Naive thymus-derived CD8-positive, alpha-beta T cell (primary cell): ENCODE results near the gene LEF1. TPM values are rescaled to one million over a fixed set of nuclear protein-coding genes. Genes with fewer than 3 reads are reported as not detected.
A peak's percentile ranks its signal among the peaks of the same experiment; 100 is the strongest.

ENCODE experiments used
- ATAC-seq, 2 donors: fragments of 150-1000 bp; cut with Tn5 transposase in 1 of 2; sonication (Bioruptor Pico), chemical (Tn5 transposase) in 1 of 2; 1 replicate in 1 of 2; 2 replicates in 1 of 2; pipeline ENCODE4 v1.10.0; 2021; ENCODE audit warnings: mild to moderate bottlenecking in 2 of 2, moderate library complexity in 2 of 2
- POLR2A ChIA-PET: fragments of 350-600 bp; sonication (Branson Sonifier 250); formaldehyde crosslinking; loops from one replicate; lab custom pipeline; 2021; ENCODE audit warnings: antibody characterized with exemption; lab: Charles Lee
- DNase-seq, 10 donors: peaks; one replicate each; pipeline versions ENCODE4 v3.0.0 to v3.0.0-alpha.2; 2020 to 2022
- H3K27ac Mint-ChIP-seq, 10 donors: one replicate each; pipeline ENCODE4 v1.8.0; 2020 to 2022; ENCODE audit warnings: mild to moderate bottlenecking in 10 of 10, mixed read lengths in 10 of 10, moderate library complexity in 4 of 10, inconsistent platforms in 1 of 10
- H3K27me3 Mint-ChIP-seq, 5 donors: one replicate each; pipeline ENCODE4 v1.8.0; 2021 to 2022; ENCODE audit warnings: mixed read lengths in 5 of 5
- H3K36me3 Mint-ChIP-seq, 3 donors: one replicate each; pipeline ENCODE4 v1.8.0; 2020 to 2022; ENCODE audit warnings: mixed read lengths in 3 of 3, mild to moderate bottlenecking in 2 of 3, inconsistent platforms in 1 of 3
- H3K4me1 Mint-ChIP-seq, 4 donors: one replicate each; pipeline ENCODE4 v1.8.0; 2021 to 2022; ENCODE audit warnings: mixed read lengths in 4 of 4
- H3K4me3 Mint-ChIP-seq, 10 donors: one replicate each; pipeline ENCODE4 v1.8.0; 2020 to 2022; ENCODE audit warnings: mild to moderate bottlenecking in 10 of 10, mixed read lengths in 10 of 10, moderate library complexity in 6 of 10, inconsistent platforms in 1 of 10
- H3K9me3 Mint-ChIP-seq, 9 donors: one replicate each; pipeline ENCODE4 v1.8.0; 2020 to 2022; ENCODE audit warnings: mixed read lengths in 9 of 9, mild to moderate bottlenecking in 3 of 9, inconsistent platforms in 1 of 9, moderate library complexity in 1 of 9
- polyA plus RNA-seq, 3 donors: library from polyadenylated mRNA; unstranded; fragments of 300-500 nt; fragmentation: Illumina TruSeq; gene quantifications; one replicate each; pipeline ENCODE4 v1.2.3, GENCODE V29; 2021
- total RNA-seq, 8 experiments: library from RNA in 2 of 8; stranded (reverse) in 2 of 8; gene quantifications; one replicate each; pipeline ENCODE4 v1.2.3 and lab custom pipeline; 2021 to 2026

LEF1 gene
- total and polyA plus RNA-seq, 5 experiments from 2014 or later, result 400 to 859 (median 828) TPM

- H3K36me3 Mint-ChIP-seq, result peaks cover 2 to 85% (median 23%) of the 10 kb centered on the region in 3 donors
- no peaks in the 10 kb centered on the region for H3K27me3 Mint-ChIP-seq
- no peak for ATAC-seq
- H3K27ac Mint-ChIP-seq, result peak overlapping the region; percentile 77 to 99 (median 89)
- peak overlapping the region in 8 of 10 donors; percentile 11 to 68 (median 42) for H3K4me3 Mint-ChIP-seq
- H3K9me3 Mint-ChIP-seq, result no peaks in the 10 kb centered on the region
- POLR2A ChIA-PET, result interaction anchor here (0.7 to 2.8 kb wide), 5 partner anchors 10 to 52 kb away, joined by 3 to 10 read pairs (median 3); no protein-coding TSS in a partner anchor
- DNase-seq, result no peak
- peaks cover 30 to 85% (median 80%) of the 10 kb centered on the region in 4 donors for H3K4me1 Mint-ChIP-seq
Measured at GRCh38 chr4:108087293-108087967, 81.3 kb downstream of the LEF1 start.

DNA sequence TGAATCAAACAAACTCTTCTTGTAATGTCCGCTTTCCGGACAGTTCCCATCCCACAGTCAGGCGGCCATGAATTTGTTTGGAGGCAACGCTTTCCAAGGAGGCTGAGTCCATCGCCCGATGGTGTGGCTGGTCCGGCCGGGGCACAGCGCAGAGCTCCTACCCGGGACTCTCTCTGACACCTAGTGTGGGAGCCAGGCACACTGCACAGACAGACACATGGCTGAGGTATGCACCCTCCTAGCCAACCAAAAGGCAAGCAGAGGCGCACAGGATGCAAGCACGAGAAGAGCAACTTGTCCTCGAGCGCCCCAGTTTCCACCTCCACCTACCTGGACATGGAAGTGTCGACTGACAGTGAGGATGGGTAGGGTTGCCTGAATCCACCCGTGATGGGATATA, 87.5 kb downstream of the LEF1 start:
- Mint-ChIP-seq H3K36me3 (peaks cover 7 to 86% (median 41%) of the 10 kb centered on the region in 3 donors), H3K4me1 (peaks cover 40 to 82% (median 73%) of the 10 kb centered on the region in 4 donors), H3K27ac (peak overlapping the region; percentile 94 to 99 (median 98)), H3K4me3 (peak overlapping the region; percentile 66 to 84 (median 81)), H3K9me3 (no peaks in the 10 kb centered on the region), H3K27me3 (no peaks in the 10 kb centered on the region)
- ATAC-seq (peak; percentile 56 to 77), DNase-seq (peak in 8 of 10 donors; percentile 24 to 54 (median 38))
- POLR2A ChIA-PET, result interaction anchor here (1.0 to 2.3 kb wide), 20 partner anchors 9 to 491 kb away, joined by 3 to 18 read pairs (median 6); partner anchors contain the start of gene LEF1

DNA sequence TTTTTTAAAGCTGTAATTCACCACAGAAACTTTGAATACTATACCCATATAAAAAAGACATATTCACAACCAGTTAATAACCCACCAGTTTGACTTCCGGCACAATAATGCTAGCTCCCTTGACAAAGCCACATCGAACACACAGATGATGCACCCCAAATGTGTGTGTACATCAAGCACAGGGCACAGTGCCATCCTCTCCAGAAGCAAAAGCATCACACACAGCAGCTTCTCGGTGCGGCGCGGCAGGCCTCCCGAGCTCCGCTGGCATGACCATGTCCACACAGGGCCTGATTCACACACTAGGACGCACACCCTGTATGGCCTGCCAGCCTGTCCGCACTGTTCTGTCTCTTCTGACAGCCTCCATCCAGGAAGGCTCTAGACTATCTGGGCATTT, 88.0 kb downstream of the LEF1 start:
- DNase-seq (peak; percentile 48 to 87 (median 71)), ATAC-seq (peak; percentile 79 to 91)
- H3K27me3 Mint-ChIP-seq, result no peaks in the 10 kb centered on the region
- peaks cover 7 to 88% (median 41%) of the 10 kb centered on the region in 3 donors for H3K36me3 Mint-ChIP-seq
- peak overlapping the region; percentile 66 to 84 (median 81) for H3K4me3 Mint-ChIP-seq
- peaks cover 41 to 82% (median 72%) of the 10 kb centered on the region in 4 donors for H3K4me1 Mint-ChIP-seq
- POLR2A ChIA-PET, result interaction anchor here (0.7 to 2.3 kb wide), 28 partner anchors 9 to 492 kb away, joined by 3 to 18 read pairs (median 5); partner anchors contain the start of gene LEF1
- H3K27ac Mint-ChIP-seq, result peak overlapping the region; percentile 94 to 99 (median 98)
- H3K9me3 Mint-ChIP-seq, result no peaks in the 10 kb centered on the region

- Mint-ChIP-seq H3K27me3 (no peaks in the 10 kb centered on the region), H3K9me3 (no peaks in the 10 kb centered on the region), H3K4me1 (peaks cover 44 to 82% (median 80%) of the 10 kb centered on the region in 4 donors), H3K4me3 (peak overlapping the region in 9 of 10 donors; percentile 13 to 64 (median 39)), H3K36me3 (peaks cover 12 to 88% (median 46%) of the 10 kb centered on the region in 3 donors), H3K27ac (peak overlapping the region; percentile 82 to 99 (median 92))
- peak in 1 of 2 donors; percentile 23 for ATAC-seq
- POLR2A ChIA-PET, result interaction anchor here (0.6 to 0.9 kb wide), 2 partner anchors 29 to 81 kb away, joined by 3 read pairs; no protein-coding TSS in a partner anchor
- no peak for DNase-seq
Measured at GRCh38 chr4:108078024-108078733, 90.6 kb downstream of the LEF1 start.

DNA sequence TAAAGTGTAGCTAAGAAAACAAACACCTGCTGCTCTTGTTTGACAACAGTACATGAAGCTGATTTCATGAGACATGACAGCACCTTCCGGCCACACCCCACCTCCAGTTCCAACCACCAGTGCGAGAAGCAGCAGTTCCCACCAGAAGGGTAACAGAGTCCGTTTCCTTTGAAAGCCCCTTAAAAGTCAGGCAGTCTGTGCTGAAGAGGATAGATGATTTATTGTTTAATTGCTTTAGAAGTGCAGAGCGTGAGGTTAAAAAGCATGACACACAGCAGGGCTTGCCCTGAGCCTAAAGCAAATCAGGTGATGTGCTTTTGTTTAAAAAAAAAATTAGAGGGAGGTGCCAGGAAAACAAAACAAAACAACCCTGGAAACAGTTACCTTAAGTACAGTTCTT, 96.4 kb downstream of the LEF1 start:
- peak; percentile 84 to 90 for ATAC-seq
- no peaks in the 10 kb centered on the region for H3K9me3 Mint-ChIP-seq
- H3K27me3 Mint-ChIP-seq, result no peaks in the 10 kb centered on the region
- POLR2A ChIA-PET, result interaction anchor here (0.7 to 3.0 kb wide), 25 partner anchors 8 to 100 kb away, joined by 3 to 22 read pairs (median 4); partner anchors contain the start of gene LEF1
- H3K4me1 Mint-ChIP-seq, result peaks cover 37 to 86% (median 78%) of the 10 kb centered on the region in 4 donors
- peak; percentile 63 to 93 (median 86) for DNase-seq
- peak overlapping the region; percentile 51 to 83 (median 72) for H3K4me3 Mint-ChIP-seq
- peaks cover 5 to 94% (median 48%) of the 10 kb centered on the region in 3 donors for H3K36me3 Mint-ChIP-seq
- H3K27ac Mint-ChIP-seq, result peak overlapping the region; percentile 87 to 99 (median 97)

GRCh38 chr4:108070775-108071174, 98.0 kb downstream of the LEF1 start:
- Mint-ChIP-seq H3K4me1 (peaks cover 40 to 85% (median 82%) of the 10 kb centered on the region in 4 donors), H3K27me3 (no peaks in the 10 kb centered on the region), H3K27ac (peak overlapping the region; percentile 87 to 99 (median 97)), H3K36me3 (peaks cover 5 to 95% (median 47%) of the 10 kb centered on the region in 3 donors), H3K9me3 (no peaks in the 10 kb centered on the region), H3K4me3 (peak overlapping the region; percentile 40 to 81 (median 70))
- ATAC-seq (peak in 1 of 2 donors; percentile 30), DNase-seq (peak in 2 of 10 donors; percentile 56 to 58)
- POLR2A ChIA-PET, result interaction anchor here (0.7 to 3.0 kb wide), 4 partner anchors 9 to 457 kb away, joined by 3 to 22 read pairs (median 6); no protein-coding TSS in a partner anchor

GRCh38 chr4:108068442-108068841, 100.3 kb downstream of the LEF1 start:
- DNase-seq, result no peak

DNA sequence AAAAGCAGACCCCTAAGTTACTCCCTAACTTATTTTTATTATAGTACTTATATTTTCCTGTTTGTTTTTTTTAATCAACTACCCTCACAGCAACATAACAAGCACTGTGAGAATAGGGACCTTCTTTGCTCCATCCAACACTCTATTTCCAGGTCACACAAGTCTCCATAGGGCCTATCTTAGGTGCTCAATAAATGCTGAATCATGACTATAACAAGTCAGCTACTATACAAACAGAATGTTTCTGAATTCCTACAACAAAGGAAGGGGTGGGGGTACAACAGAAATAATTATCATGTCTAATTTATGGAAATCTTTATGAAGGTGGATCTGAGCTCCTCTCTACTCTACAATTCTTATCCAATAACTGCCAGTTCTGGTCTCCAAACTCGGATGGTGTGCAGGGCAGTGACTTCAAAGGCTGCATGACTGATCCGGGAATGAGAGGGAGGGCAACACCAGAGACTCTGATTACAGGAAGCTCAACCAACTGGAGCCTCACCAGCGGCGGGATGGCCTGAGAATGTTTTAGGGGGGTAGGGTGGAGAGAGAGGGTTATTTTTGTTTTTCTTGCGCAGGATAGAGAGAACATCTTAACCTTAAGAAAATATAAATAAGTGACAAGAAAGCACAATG, 107.9 kb downstream of the LEF1 start:
- H3K27me3 Mint-ChIP-seq, result peaks cover 0 to 2% (median 0%) of the 10 kb centered on the region in 5 donors
- H3K27ac Mint-ChIP-seq, result peak overlapping the region; percentile 78 to 95 (median 90)
- DNase-seq (no peak), ATAC-seq (no peak)
- POLR2A ChIA-PET, result interaction anchor here (0.7 to 2.8 kb wide), 10 partner anchors 8 to 108 kb away, joined by 3 to 22 read pairs (median 4); partner anchors contain the start of gene LEF1
- no peaks in the 10 kb centered on the region for H3K9me3 Mint-ChIP-seq
- H3K4me3 Mint-ChIP-seq, result peak overlapping the region in 6 of 10 donors; percentile 0 to 51 (median 16)
- H3K4me1 Mint-ChIP-seq, result peaks cover 46 to 87% (median 84%) of the 10 kb centered on the region in 4 donors
- peaks cover 11 to 92% (median 37%) of the 10 kb centered on the region in 3 donors for H3K36me3 Mint-ChIP-seq

More at GRCh38 chr4:108068442-108068841, 100.3 kb downstream of the LEF1 start:
- H3K27ac Mint-ChIP-seq, result peak overlapping the region in 9 of 10 donors; percentile 65 to 96 (median 88)
- peaks cover 34 to 80% (median 77%) of the 10 kb centered on the region in 4 donors for H3K4me1 Mint-ChIP-seq
- peaks cover 0 to 94% (median 39%) of the 10 kb centered on the region in 3 donors for H3K36me3 Mint-ChIP-seq
- H3K9me3 Mint-ChIP-seq, result no peaks in the 10 kb centered on the region
- ATAC-seq, result no peak
- POLR2A ChIA-PET, result interaction anchor here (1.3 to 2.8 kb wide), 7 partner anchors 9 to 100 kb away, joined by 4 to 19 read pairs (median 6); partner anchors contain the start of gene LEF1
- H3K4me3 Mint-ChIP-seq, result no peak overlapping the region
- H3K27me3 Mint-ChIP-seq, result peaks cover 0 to 2% (median 0%) of the 10 kb centered on the region in 5 donors

GRCh38 chr4:108060164-108060563, 108.6 kb downstream of the LEF1 start:
- Mint-ChIP-seq H3K27ac (peak overlapping the region; percentile 78 to 95 (median 90)), H3K4me1 (peaks cover 49 to 90% (median 87%) of the 10 kb centered on the region in 4 donors), H3K4me3 (peak overlapping the region in 4 of 10 donors; percentile 4 to 42 (median 30)), H3K36me3 (peaks cover 11 to 95% (median 37%) of the 10 kb centered on the region in 3 donors), H3K27me3 (peaks cover 0 to 2% (median 0%) of the 10 kb centered on the region in 5 donors), H3K9me3 (no peaks in the 10 kb centered on the region)
- DNase-seq (no peak), ATAC-seq (peak in 1 of 2 donors; percentile 11)
- POLR2A ChIA-PET, result interaction anchor here (0.7 to 2.8 kb wide), 10 partner anchors 8 to 109 kb away, joined by 3 to 22 read pairs (median 4); partner anchors contain the start of gene LEF1

- peaks cover 48 to 90% (median 88%) of the 10 kb centered on the region in 4 donors for H3K4me1 Mint-ChIP-seq
- H3K36me3 Mint-ChIP-seq, result peaks cover 11 to 94% (median 34%) of the 10 kb centered on the region in 3 donors
- ATAC-seq, result no peak
- DNase-seq, result no peak
- no peaks in the 10 kb centered on the region for H3K9me3 Mint-ChIP-seq
- POLR2A ChIA-PET, result interaction anchor here (1.0 to 2.3 kb wide), 11 partner anchors 8 to 60 kb away, joined by 3 to 19 read pairs (median 5); no protein-coding TSS in a partner anchor
- H3K4me3 Mint-ChIP-seq, result peak overlapping the region in 7 of 10 donors; percentile 18 to 58 (median 35)
- H3K27me3 Mint-ChIP-seq, result no peaks in the 10 kb centered on the region
- H3K27ac Mint-ChIP-seq, result peak overlapping the region; percentile 80 to 95 (median 88)
Measured at GRCh38 chr4:108058685-108059440, 109.9 kb downstream of the LEF1 start.
